GM23338 (cell line): Measurements from ENCODE around the gene TBC1D5.

Experiments used
- CREB1 ChIP-seq: fragments of 250-450 bp; sonication (Bioruptor Pico); IDR thresholded peaks from 2 replicates; pipeline ENCODE4 v1.5.0; 2020; ENCODE audit warnings: low read depth, mild to moderate bottlenecking, moderate library complexity
- EZH2 ChIP-seq: fragments of 200-600 bp; sonication (generic); IDR thresholded peaks from one replicate; pipeline ENCODE4 v1.8.0; 2017; ENCODE audit warnings: antibody characterized with exemption, mild to moderate bottlenecking, low read depth; ENCODE audit not compliant: unreplicated experiment
- EZH2phosphoT487 ChIP-seq: fragments of 200-600 bp; sonication (generic); IDR thresholded peaks from one replicate; pipeline ENCODE4 v1.8.1; 2018; ENCODE audit warnings: antibody characterized with exemption; ENCODE audit not compliant: unreplicated experiment
- JUNB ChIP-seq: IDR thresholded peaks from one replicate; pipeline ENCODE4 v1.6.1; 2016; ENCODE audit warnings: antibody characterized with exemption; ENCODE audit not compliant: unreplicated experiment
- NANOG ChIP-seq: IDR thresholded peaks from 2 replicates; pipeline ENCODE4 v1.6.1; 2016; ENCODE audit warnings: antibody characterized with exemption, borderline replicate concordance
- POLR2AphosphoS5 ChIP-seq: IDR thresholded peaks from 2 replicates; pipeline ENCODE4 v1.6.1; 2016; ENCODE audit warnings: antibody characterized with exemption, low read depth
- REST ChIP-seq: IDR thresholded peaks from one replicate; pipeline ENCODE4 v1.6.1; 2018; ENCODE audit warnings: antibody characterized with exemption; ENCODE audit not compliant: unreplicated experiment
- STAT1 ChIP-seq: IDR thresholded peaks from one replicate; pipeline ENCODE4 v1.6.1; 2016; ENCODE audit warnings: antibody characterized with exemption; ENCODE audit not compliant: unreplicated experiment
- ZNF114 ChIP-seq: fragments of 250-450 bp; sonication (Bioruptor Pico); IDR thresholded peaks from 2 replicates; pipeline ENCODE4 v1.5.0; 2020; ENCODE audit warnings: mild to moderate bottlenecking, moderate library complexity
- ZNF331 ChIP-seq: fragments of 250-450 bp; sonication (Bioruptor Pico); IDR thresholded peaks from 2 replicates; pipeline ENCODE4 v1.5.0; 2020; ENCODE audit warnings: low read depth, mild to moderate bottlenecking, moderate library complexity
- ZNF462 ChIP-seq: fragments of 250-450 bp; sonication (Bioruptor Pico); IDR thresholded peaks from 2 replicates; pipeline ENCODE4 v1.5.0; 2020; ENCODE audit warnings: mild to moderate bottlenecking, moderate library complexity
- TF ChIP-seq, protein P1 (sequence below), 2 experiments: fragments of 200-600 bp in 1 of 2; sonication (generic) in 1 of 2; conservative IDR thresholded peaks; 2 replicates each; pipeline versions ENCODE4 v1.5.1 to v1.6.1; 2016 to 2017; ENCODE audit warnings: antibody characterized with exemption in 2 of 2, low read depth in 2 of 2, mild to moderate bottlenecking in 2 of 2, moderate library complexity in 1 of 2
- TF ChIP-seq, protein P2 (sequence below): IDR thresholded peaks from 2 replicates; pipeline ENCODE4 v1.6.1; 2016; ENCODE audit warnings: antibody characterized with exemption

DNA sequence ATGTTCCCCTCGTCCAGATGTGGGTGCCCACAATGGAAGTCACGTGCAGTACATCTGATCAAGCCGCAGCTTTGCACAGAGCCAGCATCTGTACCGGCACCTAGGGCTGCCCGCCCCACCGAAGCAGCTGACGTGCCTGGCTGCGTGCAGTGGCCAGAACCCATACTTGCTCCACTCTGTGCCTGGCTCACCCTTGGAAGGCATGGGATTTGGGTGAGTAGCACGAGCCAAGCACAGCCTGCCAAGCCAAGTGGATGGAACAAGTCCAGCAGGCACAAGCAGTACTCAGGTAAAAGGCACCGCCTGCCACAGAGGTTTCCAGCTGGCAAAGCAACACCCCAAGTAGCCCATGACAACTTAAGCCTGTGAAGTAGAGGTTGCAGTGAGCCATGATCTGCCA, 261.3 kb downstream of the TBC1D5 start:
- TF ChIP-seq, protein P1, sequence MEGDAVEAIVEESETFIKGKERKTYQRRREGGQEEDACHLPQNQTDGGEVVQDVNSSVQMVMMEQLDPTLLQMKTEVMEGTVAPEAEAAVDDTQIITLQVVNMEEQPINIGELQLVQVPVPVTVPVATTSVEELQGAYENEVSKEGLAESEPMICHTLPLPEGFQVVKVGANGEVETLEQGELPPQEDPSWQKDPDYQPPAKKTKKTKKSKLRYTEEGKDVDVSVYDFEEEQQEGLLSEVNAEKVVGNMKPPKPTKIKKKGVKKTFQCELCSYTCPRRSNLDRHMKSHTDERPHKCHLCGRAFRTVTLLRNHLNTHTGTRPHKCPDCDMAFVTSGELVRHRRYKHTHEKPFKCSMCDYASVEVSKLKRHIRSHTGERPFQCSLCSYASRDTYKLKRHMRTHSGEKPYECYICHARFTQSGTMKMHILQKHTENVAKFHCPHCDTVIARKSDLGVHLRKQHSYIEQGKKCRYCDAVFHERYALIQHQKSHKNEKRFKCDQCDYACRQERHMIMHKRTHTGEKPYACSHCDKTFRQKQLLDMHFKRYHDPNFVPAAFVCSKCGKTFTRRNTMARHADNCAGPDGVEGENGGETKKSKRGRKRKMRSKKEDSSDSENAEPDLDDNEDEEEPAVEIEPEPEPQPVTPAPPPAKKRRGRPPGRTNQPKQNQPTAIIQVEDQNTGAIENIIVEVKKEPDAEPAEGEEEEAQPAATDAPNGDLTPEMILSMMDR (conservative IDR thresholded peaks at IDR 0.05; ENCODE audit: low read depth in 2 of 2), result no peak
- no peak for TF ChIP-seq EZH2phosphoT487
- no peak for TF ChIP-seq CREB1 (CRISPR knock-in tag)
- no peak for TF ChIP-seq POLR2AphosphoS5
- no peak for TF ChIP-seq JUNB
- no peak for TF ChIP-seq REST
- TF ChIP-seq, protein P2, sequence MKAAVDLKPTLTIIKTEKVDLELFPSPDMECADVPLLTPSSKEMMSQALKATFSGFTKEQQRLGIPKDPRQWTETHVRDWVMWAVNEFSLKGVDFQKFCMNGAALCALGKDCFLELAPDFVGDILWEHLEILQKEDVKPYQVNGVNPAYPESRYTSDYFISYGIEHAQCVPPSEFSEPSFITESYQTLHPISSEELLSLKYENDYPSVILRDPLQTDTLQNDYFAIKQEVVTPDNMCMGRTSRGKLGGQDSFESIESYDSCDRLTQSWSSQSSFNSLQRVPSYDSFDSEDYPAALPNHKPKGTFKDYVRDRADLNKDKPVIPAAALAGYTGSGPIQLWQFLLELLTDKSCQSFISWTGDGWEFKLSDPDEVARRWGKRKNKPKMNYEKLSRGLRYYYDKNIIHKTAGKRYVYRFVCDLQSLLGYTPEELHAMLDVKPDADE, result no peak
- TF ChIP-seq EZH2, result no peak
- TF ChIP-seq NANOG, result no peak
- no peak for TF ChIP-seq ZNF331 (CRISPR knock-in tag)
- TF ChIP-seq ZNF462 (CRISPR knock-in tag), result no peak
- TF ChIP-seq STAT1, result no peak
- TF ChIP-seq ZNF114, result no peak
